ENCODE data around the gene TMEM132D. TPM values are rescaled to one million over a fixed set of nuclear protein-coding genes. Genes with fewer than 3 reads are reported as not detected.

The TMEM132D gene
- total RNA-seq, 1 donor: not detected

DNA sequence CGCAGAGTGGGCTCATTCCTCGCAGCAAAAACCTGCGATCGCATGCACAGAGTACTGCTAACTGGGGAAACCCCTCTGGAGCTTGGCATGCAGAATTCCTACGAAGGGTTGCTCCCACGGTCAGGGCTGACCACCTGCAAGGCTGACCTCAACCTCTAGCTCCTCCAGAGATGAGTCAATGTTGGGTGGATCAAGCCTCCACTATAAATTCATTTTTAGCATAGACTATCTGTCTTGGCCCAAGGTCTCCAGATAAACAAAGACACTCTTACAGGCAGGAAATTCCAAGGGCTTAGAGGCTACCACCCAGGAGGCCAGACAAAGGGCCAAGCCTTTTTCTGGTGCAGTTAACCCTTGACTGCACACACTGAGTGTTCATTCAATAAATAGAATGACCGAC lies 296.5 kb downstream of the TMEM132D start:
- Histone ChIP-seq H3K27me3 (ENCODE audit: insufficient read depth, low read length) (no peaks in the 10 kb centered on the region), H3K9me3 (ENCODE audit: low read depth, low read length) (peaks cover 3% of the 10 kb centered on the region), H2AFZ (ENCODE audit: low read length) (no peak overlapping the region), H3K4me1 (ENCODE audit: insufficient read depth, low read length) (no peaks in the 10 kb centered on the region), H3K79me2 (ENCODE audit: insufficient read depth, low read length) (no peaks in the 10 kb centered on the region), H3K4me2 (ENCODE audit: insufficient read depth, low read length) (no peak overlapping the region), H3K27ac (ENCODE audit: low read depth, low read length) (no peak overlapping the region), H3K4me3 (ENCODE audit: insufficient read depth, low read length) (no peak overlapping the region), H3K36me3 (ENCODE audit: insufficient read depth, low read length) (no peaks in the 10 kb centered on the region), H4K20me1 (ENCODE audit: insufficient read depth, low read length) (no peaks in the 10 kb centered on the region)
- TF ChIP-seq, protein P1, sequence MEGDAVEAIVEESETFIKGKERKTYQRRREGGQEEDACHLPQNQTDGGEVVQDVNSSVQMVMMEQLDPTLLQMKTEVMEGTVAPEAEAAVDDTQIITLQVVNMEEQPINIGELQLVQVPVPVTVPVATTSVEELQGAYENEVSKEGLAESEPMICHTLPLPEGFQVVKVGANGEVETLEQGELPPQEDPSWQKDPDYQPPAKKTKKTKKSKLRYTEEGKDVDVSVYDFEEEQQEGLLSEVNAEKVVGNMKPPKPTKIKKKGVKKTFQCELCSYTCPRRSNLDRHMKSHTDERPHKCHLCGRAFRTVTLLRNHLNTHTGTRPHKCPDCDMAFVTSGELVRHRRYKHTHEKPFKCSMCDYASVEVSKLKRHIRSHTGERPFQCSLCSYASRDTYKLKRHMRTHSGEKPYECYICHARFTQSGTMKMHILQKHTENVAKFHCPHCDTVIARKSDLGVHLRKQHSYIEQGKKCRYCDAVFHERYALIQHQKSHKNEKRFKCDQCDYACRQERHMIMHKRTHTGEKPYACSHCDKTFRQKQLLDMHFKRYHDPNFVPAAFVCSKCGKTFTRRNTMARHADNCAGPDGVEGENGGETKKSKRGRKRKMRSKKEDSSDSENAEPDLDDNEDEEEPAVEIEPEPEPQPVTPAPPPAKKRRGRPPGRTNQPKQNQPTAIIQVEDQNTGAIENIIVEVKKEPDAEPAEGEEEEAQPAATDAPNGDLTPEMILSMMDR (IDR thresholded peaks at IDR 0.05; ENCODE audit: extremely low read depth, low read depth, low read length): no peak
- no peak for DNase-seq (ENCODE audit: insufficient read length, low spot score, missing footprints)

DNA sequence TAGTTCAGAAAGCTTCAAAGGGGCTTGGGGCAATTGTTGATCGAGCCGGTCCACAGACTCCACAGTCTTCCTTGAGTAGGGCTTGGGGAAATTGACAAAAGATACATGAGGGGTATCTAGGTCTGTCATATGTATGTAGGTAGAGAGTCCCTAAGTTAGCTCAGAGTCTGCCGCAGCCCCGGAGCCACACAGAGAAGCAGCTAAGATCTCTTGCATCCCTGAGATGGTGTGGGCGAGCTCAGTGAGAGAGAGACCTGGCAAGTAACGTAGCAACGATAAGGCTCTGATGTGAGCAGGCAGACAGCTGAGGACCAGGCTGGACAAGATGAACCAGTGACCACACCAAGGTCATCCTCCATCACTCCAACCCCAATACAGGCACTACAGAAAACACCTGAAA lies 297.6 kb downstream of the TMEM132D start:
- TF ChIP-seq, protein P1 (IDR thresholded peaks at IDR 0.05; ENCODE audit: extremely low read depth, low read depth, low read length): no peak
- H3K27me3 ChIP-seq (ENCODE audit: insufficient read depth, low read length): no peaks in the 10 kb centered on the region
- H3K27ac ChIP-seq (ENCODE audit: low read depth, low read length): no peak overlapping the region
- no peaks in the 10 kb centered on the region for H4K20me1 ChIP-seq (ENCODE audit: insufficient read depth, low read length)
- no peaks in the 10 kb centered on the region for H3K36me3 ChIP-seq (ENCODE audit: insufficient read depth, low read length)
- no peak overlapping the region for H2AFZ ChIP-seq (ENCODE audit: low read length)
- H3K4me1 ChIP-seq (ENCODE audit: insufficient read depth, low read length): no peaks in the 10 kb centered on the region
- H3K9me3 ChIP-seq (ENCODE audit: low read depth, low read length): peaks cover 3% of the 10 kb centered on the region
- H3K4me3 ChIP-seq (ENCODE audit: insufficient read depth, low read length): no peak overlapping the region
- H3K79me2 ChIP-seq (ENCODE audit: insufficient read depth, low read length): no peaks in the 10 kb centered on the region
- H3K4me2 ChIP-seq (ENCODE audit: insufficient read depth, low read length): no peak overlapping the region
- no peak for DNase-seq (ENCODE audit: insufficient read length, low spot score, missing footprints)

DNA sequence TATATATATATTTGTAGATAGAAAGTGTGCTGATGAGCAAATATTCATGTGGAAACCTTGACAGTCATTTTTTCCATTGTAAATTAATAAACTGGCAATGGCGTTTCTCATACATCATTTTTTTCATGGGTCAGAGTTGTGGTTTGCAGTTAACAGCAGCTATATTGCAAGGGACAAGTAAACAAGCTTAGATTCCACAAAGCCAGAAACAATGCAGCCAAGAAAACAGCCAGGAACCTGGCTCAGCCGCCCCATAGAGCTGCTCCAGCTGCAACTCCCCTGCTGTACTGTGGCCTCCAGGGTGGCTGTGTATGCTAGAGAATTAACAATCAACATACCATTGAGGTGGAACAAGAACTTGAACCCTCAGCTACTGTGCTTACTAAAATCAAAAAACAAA lies 298.2 kb downstream of the TMEM132D start:
- H3K9me3 ChIP-seq (ENCODE audit: low read depth, low read length): no peaks in the 10 kb centered on the region
- TF ChIP-seq, protein P1 (IDR thresholded peaks at IDR 0.05; ENCODE audit: extremely low read depth, low read depth, low read length): no peak
- H3K27ac ChIP-seq (ENCODE audit: low read depth, low read length): no peak overlapping the region
- H4K20me1 ChIP-seq (ENCODE audit: insufficient read depth, low read length): no peaks in the 10 kb centered on the region
- no peak overlapping the region for H3K4me3 ChIP-seq (ENCODE audit: insufficient read depth, low read length)
- no peaks in the 10 kb centered on the region for H3K27me3 ChIP-seq (ENCODE audit: insufficient read depth, low read length)
- no peak for DNase-seq (ENCODE audit: insufficient read length, low spot score, missing footprints)
- H3K4me2 ChIP-seq (ENCODE audit: insufficient read depth, low read length): no peak overlapping the region
- H2AFZ ChIP-seq (ENCODE audit: low read length): no peak overlapping the region
- no peaks in the 10 kb centered on the region for H3K4me1 ChIP-seq (ENCODE audit: insufficient read depth, low read length)
- H3K79me2 ChIP-seq (ENCODE audit: insufficient read depth, low read length): no peaks in the 10 kb centered on the region
- no peaks in the 10 kb centered on the region for H3K36me3 ChIP-seq (ENCODE audit: insufficient read depth, low read length)

DNA sequence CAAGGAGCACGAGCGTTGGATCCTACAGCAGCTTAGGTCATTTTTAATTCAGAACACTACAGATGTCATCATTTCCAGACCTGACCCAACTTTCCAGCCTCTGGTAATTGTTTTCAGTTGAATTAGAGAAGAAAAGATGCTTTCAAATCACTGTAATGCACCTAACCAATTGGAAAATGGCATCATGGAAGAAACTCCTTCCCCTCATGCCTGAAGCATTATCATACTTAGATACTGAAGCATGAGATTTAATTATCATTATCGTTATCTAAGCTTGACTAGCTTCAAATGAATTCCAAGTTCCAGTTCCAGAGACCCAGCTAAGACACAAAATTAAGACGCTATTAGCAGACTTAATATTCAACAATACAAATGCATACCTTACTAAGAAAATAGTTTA lies 299.3 kb downstream of the TMEM132D start:
- no peaks in the 10 kb centered on the region for H3K36me3 ChIP-seq (ENCODE audit: insufficient read depth, low read length)
- H3K4me3 ChIP-seq (ENCODE audit: insufficient read depth, low read length): no peak overlapping the region
- no peaks in the 10 kb centered on the region for H4K20me1 ChIP-seq (ENCODE audit: insufficient read depth, low read length)
- no peaks in the 10 kb centered on the region for H3K4me1 ChIP-seq (ENCODE audit: insufficient read depth, low read length)
- no peaks in the 10 kb centered on the region for H3K79me2 ChIP-seq (ENCODE audit: insufficient read depth, low read length)
- H3K9me3 ChIP-seq (ENCODE audit: low read depth, low read length): no peaks in the 10 kb centered on the region
- no peak overlapping the region for H2AFZ ChIP-seq (ENCODE audit: low read length)
- TF ChIP-seq, protein P1 (IDR thresholded peaks at IDR 0.05; ENCODE audit: extremely low read depth, low read depth, low read length): no peak
- H3K27me3 ChIP-seq (ENCODE audit: insufficient read depth, low read length): no peaks in the 10 kb centered on the region
- DNase-seq (ENCODE audit: insufficient read length, low spot score, missing footprints): no peak
- no peak overlapping the region for H3K4me2 ChIP-seq (ENCODE audit: insufficient read depth, low read length)
- no peak overlapping the region for H3K27ac ChIP-seq (ENCODE audit: low read depth, low read length)

All from osteoblast (primary cell).